Retina (tissue), 1 donor: ENCODE results near the gene TAGLN2.

Experiments
- DNase-seq: peaks from one replicate; pipeline ENCODE4 v3.0.0-alpha.2; 2016

Gene TAGLN2

GRCh38 chr1:159869173-159869572 is 56.1 kb downstream of the TAGLN2 start:
- no peak for DNase-seq

- DNase-seq: no peak
Observed at GRCh38 chr1:159868766-159869165, 56.5 kb downstream of the TAGLN2 start.
